GM23338 (cell line): ENCODE measurements around the gene RPS18. TPM values are rescaled to one million over a fixed set of nuclear protein-coding genes. Genes with fewer than 3 reads are reported as not detected.

Source experiments
- EZH2 ChIP-seq: fragments of 200-600 bp; sonication (generic); IDR thresholded peaks from one replicate; pipeline ENCODE4 v1.8.0; 2017; ENCODE audit warnings: antibody characterized with exemption, mild to moderate bottlenecking, low read depth; ENCODE audit not compliant: unreplicated experiment
- EZH2phosphoT487 ChIP-seq: fragments of 200-600 bp; sonication (generic); IDR thresholded peaks from one replicate; pipeline ENCODE4 v1.8.1; 2018; ENCODE audit warnings: antibody characterized with exemption; ENCODE audit not compliant: unreplicated experiment
- JUNB ChIP-seq: IDR thresholded peaks from one replicate; pipeline ENCODE4 v1.6.1; 2016; ENCODE audit warnings: antibody characterized with exemption; ENCODE audit not compliant: unreplicated experiment
- ZNF114 ChIP-seq: fragments of 250-450 bp; sonication (Bioruptor Pico); IDR thresholded peaks from 2 replicates; pipeline ENCODE4 v1.5.0; 2020; ENCODE audit warnings: mild to moderate bottlenecking, moderate library complexity
- polyA plus RNA-seq: library from polyadenylated mRNA; unstranded; fragments of >200 nt; fragmentation: Nextera tagmentation; extraction: Ambion mirVana; gene quantifications from 2 replicates; pipeline ENCODE4 v1.2.1, GENCODE V29; 2016
- total RNA-seq: library from RNA; depleted of rRNA; stranded (reverse); fragments of >200 nt; shearing (Covaris generic); gene quantifications from 2 replicates; pipeline ENCODE4 v1.2.3, GENCODE V29; 2014
- TF ChIP-seq, protein P1 (sequence below): fragments of 250-450 bp; sonication (Bioruptor Pico); IDR thresholded peaks from 2 replicates; pipeline ENCODE4 v1.5.0; 2020; ENCODE audit warnings: mild to moderate bottlenecking, moderate library complexity
- TF ChIP-seq, protein P2 (sequence below), 2 experiments: fragments of 200-600 bp in 1 of 2; sonication (generic) in 1 of 2; conservative IDR thresholded peaks; 2 replicates each; pipeline versions ENCODE4 v1.5.1 to v1.6.1; 2016 to 2017; ENCODE audit warnings: antibody characterized with exemption in 2 of 2, low read depth in 2 of 2, mild to moderate bottlenecking in 2 of 2, moderate library complexity in 1 of 2
- TF ChIP-seq, protein P3 (sequence below): IDR thresholded peaks from 2 replicates; pipeline ENCODE4 v1.6.1; 2016; ENCODE audit warnings: antibody characterized with exemption

Gene RPS18
- total and polyA plus RNA-seq, 2 experiments from 2014 or later = 2,133 to 4,776 TPM

DNA sequence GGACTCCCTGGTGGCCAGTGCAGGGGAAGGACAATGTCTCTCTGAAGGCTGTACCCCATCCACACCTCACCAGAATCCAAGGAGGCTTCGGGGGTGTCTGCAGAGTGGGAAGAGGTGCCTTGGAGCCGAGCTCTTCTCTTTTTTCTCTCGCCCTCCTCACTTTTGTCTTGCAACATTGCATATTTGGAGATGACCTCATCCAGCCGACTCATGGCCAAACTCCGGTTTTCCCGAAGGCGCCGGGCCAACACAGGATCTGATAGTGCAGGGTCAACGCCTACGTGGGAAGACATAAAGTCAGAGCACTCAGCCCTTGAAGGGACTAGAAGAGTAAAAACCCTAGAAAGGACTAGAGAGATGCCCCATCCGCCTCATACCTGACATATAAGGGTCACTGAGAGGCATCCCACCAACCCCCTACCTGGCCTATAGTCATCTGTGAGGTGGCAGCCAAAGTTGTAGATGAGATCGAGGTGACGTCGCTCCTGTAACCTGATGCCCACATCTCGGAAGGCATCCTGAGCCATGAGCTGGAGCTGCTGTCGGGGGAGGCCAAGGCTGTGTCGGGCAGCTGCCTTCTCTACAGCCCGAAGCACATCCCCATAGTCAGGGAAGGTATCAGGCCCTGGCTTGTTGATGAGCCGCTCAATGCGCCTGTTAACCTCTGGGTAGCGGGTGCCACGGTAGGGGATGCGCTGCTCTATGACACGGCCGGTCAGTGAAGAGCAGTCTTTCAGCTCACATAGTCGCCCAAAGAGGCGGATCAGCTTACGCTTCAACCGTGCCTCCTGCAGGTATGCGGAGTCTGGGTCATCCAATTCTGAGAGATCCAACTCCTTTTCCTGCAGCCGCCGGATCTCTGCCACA lies 48.7 kb downstream of the RPS18 start (continued):
- TF ChIP-seq, protein P1, sequence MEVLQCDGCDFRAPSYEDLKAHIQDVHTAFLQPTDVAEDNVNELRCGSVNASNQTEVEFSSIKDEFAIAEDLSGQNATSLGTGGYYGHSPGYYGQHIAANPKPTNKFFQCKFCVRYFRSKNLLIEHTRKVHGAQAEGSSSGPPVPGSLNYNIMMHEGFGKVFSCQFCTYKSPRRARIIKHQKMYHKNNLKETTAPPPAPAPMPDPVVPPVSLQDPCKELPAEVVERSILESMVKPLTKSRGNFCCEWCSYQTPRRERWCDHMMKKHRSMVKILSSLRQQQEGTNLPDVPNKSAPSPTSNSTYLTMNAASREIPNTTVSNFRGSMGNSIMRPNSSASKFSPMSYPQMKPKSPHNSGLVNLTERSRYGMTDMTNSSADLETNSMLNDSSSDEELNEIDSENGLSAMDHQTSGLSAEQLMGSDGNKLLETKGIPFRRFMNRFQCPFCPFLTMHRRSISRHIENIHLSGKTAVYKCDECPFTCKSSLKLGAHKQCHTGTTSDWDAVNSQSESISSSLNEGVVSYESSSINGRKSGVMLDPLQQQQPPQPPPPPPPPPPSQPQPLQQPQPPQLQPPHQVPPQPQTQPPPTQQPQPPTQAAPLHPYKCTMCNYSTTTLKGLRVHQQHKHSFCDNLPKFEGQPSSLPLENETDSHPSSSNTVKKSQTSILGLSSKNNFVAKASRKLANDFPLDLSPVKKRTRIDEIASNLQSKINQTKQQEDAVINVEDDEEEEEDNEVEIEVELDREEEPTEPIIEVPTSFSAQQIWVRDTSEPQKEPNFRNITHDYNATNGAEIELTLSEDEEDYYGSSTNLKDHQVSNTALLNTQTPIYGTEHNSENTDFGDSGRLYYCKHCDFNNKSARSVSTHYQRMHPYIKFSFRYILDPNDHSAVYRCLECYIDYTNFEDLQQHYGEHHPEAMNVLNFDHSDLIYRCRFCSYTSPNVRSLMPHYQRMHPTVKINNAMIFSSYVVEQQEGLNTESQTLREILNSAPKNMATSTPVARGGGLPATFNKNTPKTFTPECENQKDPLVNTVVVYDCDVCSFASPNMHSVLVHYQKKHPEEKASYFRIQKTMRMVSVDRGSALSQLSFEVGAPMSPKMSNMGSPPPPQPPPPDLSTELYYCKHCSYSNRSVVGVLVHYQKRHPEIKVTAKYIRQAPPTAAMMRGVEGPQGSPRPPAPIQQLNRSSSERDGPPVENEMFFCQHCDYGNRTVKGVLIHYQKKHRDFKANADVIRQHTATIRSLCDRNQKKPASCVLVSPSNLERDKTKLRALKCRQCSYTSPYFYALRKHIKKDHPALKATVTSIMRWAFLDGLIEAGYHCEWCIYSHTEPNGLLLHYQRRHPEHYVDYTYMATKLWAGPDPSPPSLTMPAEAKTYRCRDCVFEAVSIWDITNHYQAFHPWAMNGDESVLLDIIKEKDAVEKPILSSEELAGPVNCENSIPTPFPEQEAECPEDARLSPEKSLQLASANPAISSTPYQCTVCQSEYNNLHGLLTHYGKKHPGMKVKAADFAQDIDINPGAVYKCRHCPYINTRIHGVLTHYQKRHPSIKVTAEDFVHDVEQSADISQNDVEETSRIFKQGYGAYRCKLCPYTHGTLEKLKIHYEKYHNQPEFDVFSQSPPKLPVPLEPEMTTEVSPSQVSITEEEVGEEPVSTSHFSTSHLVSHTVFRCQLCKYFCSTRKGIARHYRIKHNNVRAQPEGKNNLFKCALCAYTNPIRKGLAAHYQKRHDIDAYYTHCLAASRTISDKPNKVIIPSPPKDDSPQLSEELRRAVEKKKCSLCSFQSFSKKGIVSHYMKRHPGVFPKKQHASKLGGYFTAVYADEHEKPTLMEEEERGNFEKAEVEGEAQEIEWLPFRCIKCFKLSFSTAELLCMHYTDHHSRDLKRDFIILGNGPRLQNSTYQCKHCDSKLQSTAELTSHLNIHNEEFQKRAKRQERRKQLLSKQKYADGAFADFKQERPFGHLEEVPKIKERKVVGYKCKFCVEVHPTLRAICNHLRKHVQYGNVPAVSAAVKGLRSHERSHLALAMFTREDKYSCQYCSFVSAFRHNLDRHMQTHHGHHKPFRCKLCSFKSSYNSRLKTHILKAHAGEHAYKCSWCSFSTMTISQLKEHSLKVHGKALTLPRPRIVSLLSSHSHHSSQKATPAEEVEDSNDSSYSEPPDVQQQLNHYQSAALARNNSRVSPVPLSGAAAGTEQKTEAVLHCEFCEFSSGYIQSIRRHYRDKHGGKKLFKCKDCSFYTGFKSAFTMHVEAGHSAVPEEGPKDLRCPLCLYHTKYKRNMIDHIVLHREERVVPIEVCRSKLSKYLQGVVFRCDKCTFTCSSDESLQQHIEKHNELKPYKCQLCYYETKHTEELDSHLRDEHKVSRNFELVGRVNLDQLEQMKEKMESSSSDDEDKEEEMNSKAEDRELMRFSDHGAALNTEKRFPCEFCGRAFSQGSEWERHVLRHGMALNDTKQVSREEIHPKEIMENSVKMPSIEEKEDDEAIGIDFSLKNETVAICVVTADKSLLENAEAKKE = no peak
- TF ChIP-seq EZH2phosphoT487 (no peak), ZNF114 (no peak), JUNB (no peak), EZH2 (no peak)
- TF ChIP-seq, protein P2, sequence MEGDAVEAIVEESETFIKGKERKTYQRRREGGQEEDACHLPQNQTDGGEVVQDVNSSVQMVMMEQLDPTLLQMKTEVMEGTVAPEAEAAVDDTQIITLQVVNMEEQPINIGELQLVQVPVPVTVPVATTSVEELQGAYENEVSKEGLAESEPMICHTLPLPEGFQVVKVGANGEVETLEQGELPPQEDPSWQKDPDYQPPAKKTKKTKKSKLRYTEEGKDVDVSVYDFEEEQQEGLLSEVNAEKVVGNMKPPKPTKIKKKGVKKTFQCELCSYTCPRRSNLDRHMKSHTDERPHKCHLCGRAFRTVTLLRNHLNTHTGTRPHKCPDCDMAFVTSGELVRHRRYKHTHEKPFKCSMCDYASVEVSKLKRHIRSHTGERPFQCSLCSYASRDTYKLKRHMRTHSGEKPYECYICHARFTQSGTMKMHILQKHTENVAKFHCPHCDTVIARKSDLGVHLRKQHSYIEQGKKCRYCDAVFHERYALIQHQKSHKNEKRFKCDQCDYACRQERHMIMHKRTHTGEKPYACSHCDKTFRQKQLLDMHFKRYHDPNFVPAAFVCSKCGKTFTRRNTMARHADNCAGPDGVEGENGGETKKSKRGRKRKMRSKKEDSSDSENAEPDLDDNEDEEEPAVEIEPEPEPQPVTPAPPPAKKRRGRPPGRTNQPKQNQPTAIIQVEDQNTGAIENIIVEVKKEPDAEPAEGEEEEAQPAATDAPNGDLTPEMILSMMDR (conservative IDR thresholded peaks at IDR 0.05; ENCODE audit: low read depth in 2 of 2) = no peak
- TF ChIP-seq, protein P3, sequence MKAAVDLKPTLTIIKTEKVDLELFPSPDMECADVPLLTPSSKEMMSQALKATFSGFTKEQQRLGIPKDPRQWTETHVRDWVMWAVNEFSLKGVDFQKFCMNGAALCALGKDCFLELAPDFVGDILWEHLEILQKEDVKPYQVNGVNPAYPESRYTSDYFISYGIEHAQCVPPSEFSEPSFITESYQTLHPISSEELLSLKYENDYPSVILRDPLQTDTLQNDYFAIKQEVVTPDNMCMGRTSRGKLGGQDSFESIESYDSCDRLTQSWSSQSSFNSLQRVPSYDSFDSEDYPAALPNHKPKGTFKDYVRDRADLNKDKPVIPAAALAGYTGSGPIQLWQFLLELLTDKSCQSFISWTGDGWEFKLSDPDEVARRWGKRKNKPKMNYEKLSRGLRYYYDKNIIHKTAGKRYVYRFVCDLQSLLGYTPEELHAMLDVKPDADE = no peak
